ENCODE data around the gene GRID1.

The GRID1 gene

GRCh38 chr10:86061278-86062197 lies 305.1 kb downstream of the GRID1 start:
- CTCF ChIA-PET, result interaction anchor here (0.6 kb wide), 1 partner anchor 519 kb away, joined by 3 read pairs; no protein-coding TSS in a partner anchor
- H3K9me3 ChIP-seq (ENCODE audit: control insufficient read depth, insufficient read depth, low read depth, low read length), result no peaks in the 10 kb centered on the region
- POLR2A ChIA-PET, result no interaction called here
- H3K27ac ChIP-seq (ENCODE audit: extremely low read depth, low read depth, low read length), result no peak overlapping the region
- H3K36me3 ChIP-seq (ENCODE audit: control insufficient read depth in 2 of 2, insufficient read depth in 1 of 2, low read length in 2 of 2), result no peaks in the 10 kb centered on the region
- TF ChIP-seq WT1 (tag by site-specific recombination; IDR thresholded peaks at IDR 0.05) (no peak), ZNF335 (tag by site-specific recombination; conservative IDR thresholded peaks at IDR 0.05) (no peak), SALL2 (tag by site-specific recombination; IDR thresholded peaks at IDR 0.05; ENCODE audit: borderline replicate concordance) (no peak), INSM2 (tag by site-specific recombination; IDR thresholded peaks at IDR 0.05) (no peak), ZNF2 (tag by site-specific recombination; IDR thresholded peaks at IDR 0.05) (no peak), MYNN (tag by site-specific recombination; IDR thresholded peaks at IDR 0.05; ENCODE audit: borderline replicate concordance) (peak; percentile 52; the same call in 1 of the 2 replicates)
- H3K4me1 ChIP-seq (ENCODE audit: control insufficient read depth, insufficient read depth, low read length), result no peaks in the 10 kb centered on the region
- no peak overlapping the region for H3K4me3 ChIP-seq (ENCODE audit: low read depth, low read length)

GRCh38 chr10:86060386-86061277 lies 306.0 kb downstream of the GRID1 start:
- POLR2A ChIA-PET, result no interaction called here
- no peaks in the 10 kb centered on the region for H3K9me3 ChIP-seq (ENCODE audit: control insufficient read depth, insufficient read depth, low read depth, low read length)

GRCh38 chr10:86059892-86060291 lies 306.7 kb downstream of the GRID1 start:
- H3K4me3 ChIP-seq (ENCODE audit: low read depth, low read length), result no peak overlapping the region
- H3K27ac ChIP-seq (ENCODE audit: extremely low read depth, low read depth, low read length), result no peak overlapping the region
- TF ChIP-seq ZBTB44 (tag by site-specific recombination; IDR thresholded peaks at IDR 0.05), result no peak
- no peak for TF ChIP-seq FEZF1 (tag by site-specific recombination; IDR thresholded peaks at IDR 0.05)
- TF ChIP-seq ZNF48 (tag by site-specific recombination; IDR thresholded peaks at IDR 0.05), result no peak
- no peak for TF ChIP-seq ZNF473 (tag by site-specific recombination; IDR thresholded peaks at IDR 0.05)
- TF ChIP-seq HOXA7 (CRISPR knock-in tag; IDR thresholded peaks at IDR 0.05; ENCODE audit: borderline replicate concordance), result no peak
- no peak for TF ChIP-seq ZSCAN23 (tag by site-specific recombination; IDR thresholded peaks at IDR 0.05)
- no peak for TF ChIP-seq ZNF639 (tag by site-specific recombination; IDR thresholded peaks at IDR 0.05)
- no peak for TF ChIP-seq YY1 (tag by site-specific recombination; IDR thresholded peaks at IDR 0.05)
- TF ChIP-seq SP3 (tag by site-specific recombination; IDR thresholded peaks at IDR 0.05), result no peak
- no peaks in the 10 kb centered on the region for H3K4me1 ChIP-seq (ENCODE audit: control insufficient read depth, insufficient read depth, low read length)
- no peaks in the 10 kb centered on the region for H3K9me3 ChIP-seq (ENCODE audit: control insufficient read depth, insufficient read depth, low read depth, low read length)
- no peaks in the 10 kb centered on the region for H3K36me3 ChIP-seq (ENCODE audit: control insufficient read depth in 2 of 2, insufficient read depth in 1 of 2, low read length in 2 of 2)
- POLR2A ChIA-PET, result no interaction called here
- CTCF ChIA-PET, result no interaction called here

More at GRCh38 chr10:86060386-86061277, 306.0 kb downstream of the GRID1 start:
- Histone ChIP-seq H3K4me1 (ENCODE audit: control insufficient read depth, insufficient read depth, low read length) (no peaks in the 10 kb centered on the region), H3K4me3 (ENCODE audit: low read depth, low read length) (no peak overlapping the region), H3K27ac (ENCODE audit: extremely low read depth, low read depth, low read length) (no peak overlapping the region), H3K36me3 (ENCODE audit: control insufficient read depth in 2 of 2, insufficient read depth in 1 of 2, low read length in 2 of 2) (no peaks in the 10 kb centered on the region)
- CTCF ChIA-PET, result interaction anchor here (0.6 kb wide), 1 partner anchor 518 kb away, joined by 3 read pairs; no protein-coding TSS in a partner anchor
- no peak for TF ChIP-seq ZSCAN18 (tag by site-specific recombination; IDR thresholded peaks at IDR 0.05)
- no peak for TF ChIP-seq ZNF292 (tag by site-specific recombination; IDR thresholded peaks at IDR 0.05; ENCODE audit: borderline replicate concordance, low read depth)
- TF ChIP-seq ZNF549 (tag by site-specific recombination; IDR thresholded peaks at IDR 0.05), result no peak
- no peak for TF ChIP-seq ZFP69B (tag by site-specific recombination; IDR thresholded peaks at IDR 0.05)
- TF ChIP-seq ZNF660 (tag by site-specific recombination; IDR thresholded peaks at IDR 0.05), result no peak
- no peak for TF ChIP-seq ZNF132 (tag by site-specific recombination; IDR thresholded peaks at IDR 0.05; ENCODE audit: borderline replicate concordance)
- no peak for TF ChIP-seq ZNF121 (tag by site-specific recombination; IDR thresholded peaks at IDR 0.05)
